Activated gamma-delta T cell treated with Interleukin-2 at 50 U/mL for 16 hours (primary cell): Measurements from ENCODE around the gene BBS12.
"Not testable (repeated sequence)": the region's sequence is repeated elsewhere in the genome, so short reads cannot be mapped to it uniquely, and the experiment has no call there.

ENCODE experiments used
- DNase-seq: peaks from one replicate; pipeline ENCODE4 v3.0.0-alpha.2; 2020

Gene BBS12

DNA sequence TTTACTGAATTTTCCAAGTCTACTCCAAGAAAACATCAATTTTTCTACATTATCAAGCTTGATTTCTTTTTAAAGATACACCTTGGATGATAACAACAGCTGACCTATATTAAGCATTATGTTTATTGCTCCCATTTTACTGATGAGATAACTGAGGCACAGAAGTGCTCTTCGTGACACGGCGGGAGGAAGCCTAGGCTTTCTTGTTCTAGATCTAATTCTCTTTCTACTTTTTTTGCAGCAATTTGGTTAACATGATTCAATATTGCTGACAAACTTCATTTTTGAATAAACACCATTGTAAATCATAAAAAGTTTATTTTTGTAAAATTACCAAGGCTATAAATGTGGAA lies 33.8 kb downstream of the BBS12 start:
- DNase-seq = no peak

DNA sequence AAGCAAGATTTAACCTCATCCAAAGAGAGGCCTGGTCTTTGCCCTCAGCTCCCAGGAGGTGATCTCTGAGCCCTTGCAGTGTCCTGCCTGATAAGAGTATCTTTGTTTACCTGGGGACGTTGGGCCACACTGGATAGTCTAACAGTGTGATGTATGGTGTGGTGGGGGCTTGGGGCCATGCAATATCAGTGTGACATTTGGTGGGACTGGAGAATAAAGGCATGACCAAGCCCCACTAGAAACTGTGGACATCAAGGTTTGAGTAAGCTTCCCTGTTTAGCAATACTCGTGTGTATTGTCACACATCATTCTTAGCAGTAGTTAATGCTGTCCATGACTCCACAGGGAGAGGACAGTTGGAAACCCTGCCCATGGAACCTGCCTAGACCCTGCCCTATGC lies 34.4 kb downstream of the BBS12 start:
- DNase-seq = no peak

DNA sequence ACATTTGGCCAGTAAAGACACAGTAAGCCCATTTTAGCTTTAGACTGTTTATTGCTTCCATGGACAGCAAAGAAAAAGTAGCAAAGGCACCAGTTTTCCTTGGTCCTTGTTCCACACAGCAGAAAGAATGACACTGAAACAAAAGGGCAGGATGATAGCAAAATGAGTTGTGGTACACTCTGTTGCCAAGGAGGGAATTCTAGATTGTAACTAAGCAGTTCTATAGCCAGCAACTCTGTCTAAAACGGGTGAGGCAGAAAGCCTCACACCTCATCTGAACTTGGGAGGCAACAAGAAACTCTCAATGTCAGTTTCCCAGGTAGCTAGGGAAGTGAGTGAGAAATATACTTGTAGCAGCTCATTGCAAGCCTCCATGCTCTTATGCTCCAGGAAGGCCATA lies 39.2 kb downstream of the BBS12 start:
- DNase-seq = no peak

DNA sequence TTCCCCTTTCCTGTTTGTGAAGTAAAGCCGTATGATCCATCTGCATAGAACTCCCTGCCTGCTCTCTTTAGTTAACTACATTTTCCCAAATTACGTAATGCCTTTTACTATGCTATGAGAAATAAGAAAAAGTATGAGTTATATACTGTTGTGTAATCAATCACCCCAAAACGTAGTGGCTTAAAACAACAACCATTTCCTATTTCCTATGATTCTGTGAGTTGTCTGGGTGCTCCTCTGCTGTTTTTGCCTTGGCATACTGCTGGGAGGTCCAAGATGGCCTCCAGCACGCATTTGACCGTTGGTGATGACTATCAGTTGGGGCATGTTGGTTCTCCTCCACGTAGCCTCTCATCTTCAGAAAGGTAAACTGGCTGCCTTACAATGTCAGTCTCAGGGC lies 39.8 kb downstream of the BBS12 start:
- no peak for DNase-seq

DNA sequence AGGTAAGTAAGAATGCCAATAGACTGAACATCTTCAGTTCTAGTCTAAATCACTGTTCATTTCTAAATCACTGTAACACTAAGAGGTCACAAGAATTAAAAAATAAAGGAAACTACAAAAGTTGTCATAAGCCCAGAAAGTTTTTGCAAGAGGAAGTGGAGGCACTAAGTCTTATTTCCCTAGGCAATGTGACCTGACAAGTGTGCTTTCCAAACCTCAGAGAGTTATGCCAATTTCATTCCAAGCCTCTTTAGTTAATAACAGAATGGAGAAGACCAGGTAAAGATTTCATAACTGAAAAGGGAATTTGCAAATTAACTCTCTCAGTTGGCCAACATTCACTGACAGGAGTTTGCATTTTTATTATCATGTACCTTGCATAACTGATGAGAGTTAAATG lies 40.5 kb downstream of the BBS12 start:
- no peak for DNase-seq

DNA sequence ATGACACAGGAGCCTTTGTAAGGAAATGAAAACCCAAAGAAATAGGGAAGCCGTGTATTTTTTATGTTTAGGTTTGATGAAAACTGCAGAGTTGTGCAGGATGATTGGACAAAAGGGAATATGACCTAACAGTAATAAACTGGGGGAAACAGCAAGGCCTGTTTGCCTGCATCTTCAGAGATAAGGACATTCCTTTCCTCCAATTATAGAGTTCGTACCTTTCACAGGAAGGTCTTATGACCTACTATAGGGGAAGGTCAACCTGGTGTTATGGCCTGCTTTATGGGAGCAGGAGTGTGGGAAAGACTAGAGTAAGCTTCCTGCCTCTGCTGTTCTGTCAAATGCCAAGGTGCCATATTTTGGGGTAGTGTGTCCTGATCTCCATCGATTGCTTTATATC lies 42.5 kb downstream of the BBS12 start:
- no peak for DNase-seq

DNA sequence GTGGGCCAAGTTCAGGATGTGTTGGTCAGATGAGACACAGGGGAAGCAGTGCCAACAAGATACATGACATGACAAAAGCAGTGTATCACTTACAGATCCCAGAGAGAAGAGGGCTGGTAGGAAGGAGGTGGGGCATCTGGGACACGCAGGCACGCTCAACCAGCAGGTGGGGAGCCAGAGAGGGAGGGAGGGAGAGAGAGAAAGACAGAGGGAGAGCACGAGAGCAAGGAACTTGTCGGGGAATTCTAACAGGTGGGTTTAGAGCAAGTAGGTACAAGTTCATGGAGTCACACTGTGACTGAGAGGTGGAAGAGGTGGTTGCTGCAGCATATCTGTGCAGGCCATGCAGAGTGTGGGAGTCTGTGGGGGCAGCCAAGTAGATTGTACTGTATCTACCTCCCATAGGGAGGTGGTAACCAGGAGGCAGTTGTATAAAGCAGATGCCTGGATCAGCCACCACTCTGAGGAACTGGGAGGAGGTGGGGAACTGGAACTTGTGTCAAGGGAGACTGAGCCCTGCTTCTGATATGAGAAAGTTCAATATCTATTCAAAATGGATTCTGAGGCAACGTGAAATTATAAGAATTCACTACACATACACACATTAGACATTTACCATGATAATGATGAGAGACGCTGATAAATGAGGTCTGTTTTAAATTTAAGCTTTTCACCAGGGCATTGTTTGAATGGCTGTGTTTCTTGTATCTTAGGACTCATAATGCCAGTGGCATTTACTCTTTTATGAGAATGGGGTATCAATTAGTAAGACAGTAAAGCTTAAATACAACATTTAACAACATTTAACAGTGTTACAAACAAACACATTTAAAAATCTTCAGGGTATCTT lies 43.7 kb downstream of the BBS12 start:
- no peak for DNase-seq

DNA sequence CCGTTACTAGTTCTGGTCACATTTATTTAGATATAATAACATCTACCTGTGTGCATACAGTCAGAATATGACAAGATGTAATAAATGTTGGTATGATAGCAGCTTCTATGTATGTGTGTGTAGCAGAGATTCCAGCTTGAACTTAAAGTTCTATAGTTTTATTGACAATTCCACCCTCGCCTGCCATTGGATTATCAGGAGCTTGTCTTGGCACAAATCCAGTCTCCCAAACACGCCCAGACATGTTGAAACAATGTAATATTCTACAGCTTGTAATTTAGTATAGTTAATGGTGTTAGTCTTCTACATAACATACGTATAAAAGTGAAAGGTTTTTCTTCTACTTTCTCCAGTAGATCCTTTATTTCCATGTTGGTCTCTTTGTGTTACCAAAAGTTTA lies 44.4 kb downstream of the BBS12 start:
- no peak for DNase-seq

DNA sequence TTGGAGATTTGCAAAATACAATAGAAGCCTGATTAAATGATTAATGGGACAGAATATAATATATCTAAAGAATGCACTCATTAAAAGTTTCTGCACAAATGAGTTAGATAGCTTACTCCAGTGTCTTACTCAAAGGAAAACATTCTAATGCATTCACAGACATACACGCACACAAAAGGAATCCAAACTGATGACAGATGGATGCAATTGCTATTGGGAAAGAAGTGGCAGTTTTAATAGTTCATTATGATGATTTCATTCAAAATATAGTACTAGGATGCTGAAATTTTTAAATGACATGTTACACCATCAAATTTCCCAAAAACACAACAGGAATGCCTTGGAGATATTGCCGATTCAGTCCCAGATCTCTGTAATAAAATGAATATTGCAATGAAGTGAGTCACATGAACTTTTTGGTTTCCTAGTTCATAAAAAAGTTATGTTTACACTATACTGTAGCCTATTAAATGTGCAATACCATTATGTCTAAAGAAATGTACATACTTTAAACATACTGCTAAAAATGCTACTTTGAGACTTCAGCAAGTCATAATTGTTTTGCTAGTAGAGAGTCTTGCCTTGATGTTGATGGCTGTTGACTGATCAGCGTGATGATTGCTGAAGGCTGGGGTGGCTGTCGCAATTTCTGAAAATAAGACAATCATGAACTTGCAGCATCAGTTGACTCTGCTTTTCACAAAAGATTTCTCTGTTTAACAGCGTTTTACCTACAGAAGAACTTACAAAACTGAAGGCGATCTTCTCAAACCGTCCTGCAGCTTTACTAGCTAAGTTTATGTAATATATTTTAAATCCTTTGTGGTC lies 45.6 kb downstream of the BBS12 start:
- no peak for DNase-seq

DNA sequence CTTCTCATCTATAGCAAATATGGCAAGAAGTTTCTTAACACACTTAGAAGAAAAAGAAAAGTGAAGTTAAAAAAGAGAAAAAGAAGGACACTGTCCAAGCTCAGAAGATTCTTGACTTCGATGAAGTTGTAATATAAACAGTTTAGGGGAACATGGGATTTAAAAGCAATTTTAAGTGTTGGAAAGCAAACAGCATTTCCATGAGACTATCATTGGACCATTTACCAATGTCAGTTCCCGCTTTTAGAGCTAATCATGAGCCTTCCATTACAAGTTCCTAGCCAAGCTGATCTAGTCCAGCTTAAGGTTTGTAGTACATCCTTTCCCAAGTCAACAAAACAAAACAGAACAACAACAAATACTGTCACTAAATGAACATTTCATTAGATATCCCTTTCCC lies 49.0 kb downstream of the BBS12 start:
- no peak for DNase-seq

DNA sequence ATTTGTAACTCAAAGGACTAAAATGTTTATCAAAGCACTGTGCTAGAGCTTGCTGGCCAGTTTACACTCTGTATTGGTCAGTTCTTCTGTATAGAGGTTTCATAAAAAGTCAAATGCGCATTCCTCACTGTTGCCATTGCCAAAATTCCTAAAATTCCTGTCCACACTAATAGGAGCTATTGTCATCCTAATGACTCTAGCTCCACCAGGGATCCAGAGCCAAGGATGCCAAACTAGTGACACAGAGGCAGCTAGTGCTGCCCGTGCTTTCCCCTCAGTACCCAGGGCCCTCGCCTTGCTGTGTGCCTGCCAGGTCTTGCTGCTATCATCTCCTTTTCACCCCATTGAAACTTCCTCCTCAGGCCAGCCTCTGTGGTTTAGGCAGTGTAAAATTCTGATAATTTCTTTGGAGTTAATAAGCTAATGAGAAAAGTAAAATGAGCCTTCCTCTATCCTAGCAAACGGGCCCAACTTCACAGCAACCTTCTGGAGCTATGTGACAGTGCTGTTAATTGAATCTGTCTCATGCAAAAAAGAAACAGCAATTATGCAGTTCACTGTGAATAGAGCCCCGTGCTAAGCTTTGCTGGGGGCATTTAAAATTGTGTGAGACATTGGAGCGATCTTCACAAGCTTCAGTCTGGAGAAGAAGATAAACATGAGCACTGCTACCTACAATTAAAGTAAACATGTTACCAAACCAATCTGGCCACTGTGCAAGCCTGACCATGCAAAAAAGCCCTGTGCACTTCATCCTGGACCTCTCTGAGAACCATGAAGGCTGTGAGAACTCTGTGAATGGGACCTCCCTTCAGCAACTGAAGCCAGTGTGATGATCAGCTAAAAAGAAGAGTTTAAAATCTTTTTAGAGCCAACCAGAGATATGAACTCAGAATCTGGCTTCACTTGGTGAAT lies 51.1 kb downstream of the BBS12 start:
- DNase-seq = no peak

DNA sequence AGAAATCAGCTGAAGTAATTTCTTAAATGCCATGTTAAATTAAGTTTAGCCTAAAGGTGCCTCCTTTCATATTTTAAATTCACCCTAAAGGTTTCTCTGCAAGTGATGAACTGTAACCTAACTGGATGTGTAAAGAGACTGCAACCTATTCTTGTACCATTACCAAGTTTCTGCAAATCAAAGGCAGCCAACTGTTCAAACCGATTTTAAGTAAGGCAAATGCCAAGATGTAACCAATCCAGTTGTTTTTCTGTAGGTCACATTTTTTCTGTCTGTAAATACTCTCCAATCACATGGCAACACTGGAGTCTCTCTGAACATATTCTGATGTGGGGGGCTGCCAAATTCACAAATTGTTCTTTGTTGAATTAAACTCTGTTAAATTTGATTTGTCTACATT lies 51.8 kb downstream of the BBS12 start:
- no peak for DNase-seq

DNA sequence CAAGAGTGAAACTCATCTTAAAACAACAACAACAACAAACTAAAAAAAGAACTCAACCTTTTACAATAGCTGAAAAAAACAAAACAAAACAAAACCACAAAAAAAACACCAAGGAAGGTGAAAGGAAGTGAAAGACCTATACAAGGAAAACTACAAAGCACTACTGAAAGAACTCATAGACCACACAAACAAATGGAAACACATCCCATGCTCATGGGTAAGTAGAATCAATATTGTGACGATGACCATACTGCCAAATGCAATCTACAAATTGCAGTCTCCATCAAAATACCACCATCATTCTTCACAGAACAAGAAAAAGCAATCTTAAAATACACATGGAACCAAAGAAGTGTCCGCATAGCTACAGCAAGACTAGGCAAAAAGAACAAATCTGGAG lies 52.6 kb downstream of the BBS12 start:
- DNase-seq = no peak

DNA sequence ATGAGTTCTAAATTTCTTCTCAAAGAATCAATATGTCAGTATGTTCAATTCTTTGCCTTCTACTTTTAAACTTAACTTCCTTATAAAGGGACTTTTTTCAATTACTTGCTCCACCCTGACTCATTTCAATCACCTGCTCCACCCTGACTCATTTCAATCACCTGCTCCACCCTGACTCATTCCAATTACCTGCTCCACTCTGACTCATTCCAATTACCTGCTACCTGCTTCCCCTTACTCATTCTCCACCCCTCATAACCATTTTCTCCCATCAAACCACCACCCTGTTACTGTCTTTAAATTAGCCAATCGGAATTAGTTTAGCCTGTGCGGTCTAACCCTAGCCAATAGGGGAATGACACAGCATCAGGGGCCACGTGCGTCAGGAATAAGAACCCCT lies 53.8 kb downstream of the BBS12 start:
- not testable (repeated sequence) for DNase-seq

DNA sequence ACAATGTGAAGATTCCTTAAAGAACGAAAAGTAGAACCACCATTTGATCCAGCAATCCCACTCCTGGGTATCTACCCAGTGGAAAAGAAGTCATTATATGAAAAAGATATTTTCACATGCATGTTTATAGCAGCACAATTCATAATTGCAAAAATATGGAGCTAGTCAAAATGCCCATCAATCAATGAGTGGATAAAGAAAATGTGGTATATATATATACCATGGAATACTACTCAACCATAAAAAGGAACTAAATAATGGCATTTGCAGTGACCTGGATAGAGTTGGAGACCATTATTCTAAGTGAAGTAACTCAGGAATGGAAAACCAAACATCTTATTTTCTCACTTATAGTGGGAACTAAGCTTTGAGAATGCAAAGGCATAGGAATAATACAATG lies 54.4 kb downstream of the BBS12 start:
- not testable (repeated sequence) for DNase-seq

DNA sequence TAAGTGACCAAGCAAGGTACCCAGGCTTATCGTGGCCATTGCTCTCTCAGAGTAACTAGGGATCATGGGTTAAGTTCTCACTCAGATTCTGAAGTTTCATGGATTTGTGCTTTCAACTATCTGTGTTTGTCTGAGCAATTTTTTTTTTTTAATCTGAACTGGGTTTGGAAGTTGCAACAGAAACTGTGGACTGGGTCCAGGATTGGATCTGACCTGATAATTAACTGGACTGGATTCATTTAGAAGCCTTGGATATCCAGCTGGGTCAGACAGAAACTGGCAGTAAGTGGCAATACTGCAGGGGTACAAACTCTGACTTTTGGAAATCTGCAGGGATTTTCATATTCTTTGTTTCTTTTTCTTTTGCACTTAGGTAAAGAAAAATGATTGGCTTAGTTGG lies 55.4 kb downstream of the BBS12 start:
- no peak for DNase-seq

DNA sequence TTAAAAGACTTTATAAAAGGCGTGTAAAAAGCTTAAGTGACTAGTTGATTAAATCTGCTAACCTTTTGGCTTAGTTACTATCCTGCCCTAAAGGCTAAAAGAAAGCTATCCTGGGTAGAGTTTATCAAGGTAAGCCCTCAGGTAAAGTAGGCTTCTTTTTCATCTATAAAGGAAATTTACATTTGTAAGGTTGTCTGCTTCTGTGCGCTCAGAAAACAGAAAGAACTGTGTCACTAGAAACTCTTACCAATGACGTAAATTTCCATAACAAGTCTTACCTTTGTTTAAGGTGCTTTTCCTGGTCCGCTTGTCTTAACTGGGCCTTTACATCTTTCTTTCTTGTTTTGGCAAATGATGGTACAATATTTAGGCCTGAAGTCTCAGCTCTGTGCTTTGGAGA lies 56.4 kb downstream of the BBS12 start:
- DNase-seq = no peak

DNA sequence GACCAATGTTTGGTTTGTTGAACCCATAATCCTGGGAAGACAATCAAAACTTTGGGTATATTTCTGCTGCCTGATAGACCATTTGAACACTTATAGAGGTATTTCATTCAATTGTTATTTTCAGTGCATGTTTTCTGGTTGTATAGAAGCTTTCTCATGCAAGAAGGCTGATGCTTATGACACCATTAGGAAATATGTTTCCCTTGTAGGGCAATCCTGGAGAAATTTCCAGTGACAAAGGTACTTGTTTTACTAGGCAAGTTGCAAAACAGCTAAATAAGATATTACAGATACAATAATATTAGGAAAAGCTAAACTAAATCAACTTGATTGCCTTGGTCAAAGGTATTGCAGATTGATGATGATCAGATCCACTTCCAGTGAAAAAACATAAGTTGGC lies 61.3 kb downstream of the BBS12 start:
- no peak for DNase-seq
